ENCODE measurements around the gene LSR. TPM values are rescaled to one million over a fixed set of nuclear protein-coding genes. Genes with fewer than 3 reads are reported as not detected.
"Not testable (repeated sequence)": the region's sequence is repeated elsewhere in the genome, so short reads cannot be mapped to it uniquely, and the experiment has no call there.

LSR gene
- total RNA-seq, 3 donors from 2014 or later = 123 to 302 (median 289) TPM

DNA sequence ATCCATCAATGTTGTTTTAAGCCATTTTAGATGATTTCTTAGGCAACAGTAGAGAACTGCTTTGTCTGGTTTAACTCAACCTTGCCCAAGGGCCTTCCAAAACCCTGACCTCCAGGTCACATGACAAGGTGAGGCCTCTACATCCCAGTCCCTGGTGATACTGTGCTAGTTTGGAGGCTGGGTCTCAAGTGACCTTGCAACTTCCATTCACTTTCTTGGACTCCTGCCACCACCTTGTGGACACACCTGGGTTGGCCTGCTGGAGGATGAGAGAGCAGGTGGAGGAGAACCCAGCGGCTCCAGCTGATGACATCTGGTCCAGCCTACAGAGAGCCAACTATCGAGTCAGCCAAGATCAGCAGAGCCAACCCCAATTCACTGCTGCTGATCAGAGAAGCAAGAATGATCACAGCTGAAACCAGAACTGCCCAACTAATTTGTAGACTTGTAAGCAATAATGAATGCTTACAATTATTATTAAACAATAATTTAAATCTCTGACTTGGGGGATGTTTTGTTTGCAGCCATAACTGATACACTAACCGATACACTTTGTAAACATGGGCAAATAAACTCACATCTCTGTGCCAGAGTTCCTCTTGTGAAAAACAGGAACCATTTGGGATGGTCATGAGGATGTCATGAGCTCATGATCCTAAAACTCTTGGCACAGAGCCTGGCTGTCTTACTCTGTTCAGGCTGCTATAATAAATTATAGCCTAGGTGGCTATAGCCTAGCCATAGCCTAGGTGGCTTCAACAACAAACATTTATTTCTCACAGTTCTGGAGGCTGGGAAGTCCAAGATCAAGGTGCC, 31.8 kb upstream of the LSR start:
- TF ChIP-seq, protein P1, sequence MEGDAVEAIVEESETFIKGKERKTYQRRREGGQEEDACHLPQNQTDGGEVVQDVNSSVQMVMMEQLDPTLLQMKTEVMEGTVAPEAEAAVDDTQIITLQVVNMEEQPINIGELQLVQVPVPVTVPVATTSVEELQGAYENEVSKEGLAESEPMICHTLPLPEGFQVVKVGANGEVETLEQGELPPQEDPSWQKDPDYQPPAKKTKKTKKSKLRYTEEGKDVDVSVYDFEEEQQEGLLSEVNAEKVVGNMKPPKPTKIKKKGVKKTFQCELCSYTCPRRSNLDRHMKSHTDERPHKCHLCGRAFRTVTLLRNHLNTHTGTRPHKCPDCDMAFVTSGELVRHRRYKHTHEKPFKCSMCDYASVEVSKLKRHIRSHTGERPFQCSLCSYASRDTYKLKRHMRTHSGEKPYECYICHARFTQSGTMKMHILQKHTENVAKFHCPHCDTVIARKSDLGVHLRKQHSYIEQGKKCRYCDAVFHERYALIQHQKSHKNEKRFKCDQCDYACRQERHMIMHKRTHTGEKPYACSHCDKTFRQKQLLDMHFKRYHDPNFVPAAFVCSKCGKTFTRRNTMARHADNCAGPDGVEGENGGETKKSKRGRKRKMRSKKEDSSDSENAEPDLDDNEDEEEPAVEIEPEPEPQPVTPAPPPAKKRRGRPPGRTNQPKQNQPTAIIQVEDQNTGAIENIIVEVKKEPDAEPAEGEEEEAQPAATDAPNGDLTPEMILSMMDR (IDR thresholded peaks at IDR 0.05) = no peak
- DNase-seq = peak in 1 of 3 donors; percentile 54
- Histone ChIP-seq H3K36me3 (ENCODE audit: low read depth) (no peaks in the 10 kb centered on the region), H3K9me3 (peaks cover 5% of the 10 kb centered on the region), H3K4me3 (no peak overlapping the region), H3K4me1 (ENCODE audit: low read depth) (peaks cover 20% of the 10 kb centered on the region)
- intact Hi-C loops (cut with DNase I, micrococcal nuclease) = no loop called here
- peak; percentile 20 for ATAC-seq

GRCh38 chr19:35217649-35217990, 31.2 kb upstream of the LSR start:
- H3K4me1 ChIP-seq (ENCODE audit: low read depth) = peaks cover 17% of the 10 kb centered on the region

DNA sequence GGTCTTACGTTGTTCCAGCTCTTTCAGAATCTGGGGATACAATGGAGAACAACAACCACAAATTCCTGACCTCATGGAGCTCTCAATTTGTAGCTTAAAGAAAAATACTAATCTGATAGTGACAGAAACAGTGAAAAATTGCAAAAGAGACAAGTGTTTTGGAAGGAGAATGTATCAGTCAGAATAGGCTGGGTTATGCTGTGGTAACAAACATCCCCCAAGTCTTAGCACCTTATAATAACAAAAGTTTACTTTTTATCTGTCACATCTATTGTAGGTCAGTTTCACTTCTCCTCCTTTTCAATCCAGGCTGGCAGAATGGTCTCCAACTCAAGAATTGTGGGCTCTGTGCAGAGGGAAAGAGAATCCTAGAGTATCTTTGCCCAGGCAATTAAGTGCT, 29.8 kb upstream of the LSR start:
- peaks cover 5% of the 10 kb centered on the region for H3K4me1 ChIP-seq (ENCODE audit: low read depth)
- no peak for ATAC-seq
- no peaks in the 10 kb centered on the region for H3K36me3 ChIP-seq (ENCODE audit: low read depth)
- TF ChIP-seq, protein P1 (IDR thresholded peaks at IDR 0.05) = no peak
- no peak for DNase-seq
- intact Hi-C loops (cut with DNase I, micrococcal nuclease) = no loop called here
- peaks cover 5% of the 10 kb centered on the region for H3K9me3 ChIP-seq
- no peak overlapping the region for H3K4me3 ChIP-seq

More at GRCh38 chr19:35217649-35217990, 31.2 kb upstream of the LSR start:
- Histone ChIP-seq H3K9me3 (peaks cover 5% of the 10 kb centered on the region), H3K36me3 (ENCODE audit: low read depth) (no peaks in the 10 kb centered on the region), H3K4me3 (no peak overlapping the region)
- ATAC-seq (no peak), DNase-seq (no peak)
- intact Hi-C loops (cut with DNase I, micrococcal nuclease) = no loop called here
- TF ChIP-seq, protein P1 (IDR thresholded peaks at IDR 0.05) = no peak

DNA sequence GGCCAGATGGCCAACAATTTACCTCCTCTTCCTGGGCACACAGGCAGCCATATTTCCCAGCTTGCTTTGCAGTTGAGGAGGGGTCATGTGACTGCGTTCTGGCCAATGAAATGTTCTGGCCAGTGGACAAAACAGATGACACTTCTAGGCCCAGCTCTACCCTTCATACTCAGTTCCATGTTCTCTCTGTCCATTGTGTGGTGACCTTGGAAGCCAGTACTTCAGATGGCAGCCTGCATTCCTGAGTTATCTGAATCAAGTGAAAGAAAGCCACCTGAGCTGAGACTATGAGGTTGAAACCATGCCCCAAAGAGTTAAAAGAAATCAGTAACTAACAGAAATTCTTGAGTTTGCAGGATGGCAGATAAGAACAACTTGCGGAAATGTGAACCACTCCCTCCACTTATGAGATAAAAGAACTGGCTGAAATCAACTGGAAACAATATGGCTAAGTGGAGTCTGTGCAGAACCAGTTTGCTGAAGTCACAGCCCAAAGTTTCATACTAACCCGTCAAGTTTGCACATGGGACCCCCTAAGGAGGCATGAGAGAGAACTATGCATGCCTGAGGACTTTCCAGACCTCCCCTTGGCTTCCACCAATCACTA, 28.4 kb upstream of the LSR start:
- no peaks in the 10 kb centered on the region for H3K4me1 ChIP-seq (ENCODE audit: low read depth)
- H3K4me3 ChIP-seq = no peak overlapping the region
- DNase-seq (no peak), ATAC-seq (peak; percentile 58)
- TF ChIP-seq, protein P1 (IDR thresholded peaks at IDR 0.05) = no peak
- no peaks in the 10 kb centered on the region for H3K36me3 ChIP-seq (ENCODE audit: low read depth)
- intact Hi-C loops (cut with DNase I, micrococcal nuclease) = no loop called here
- H3K9me3 ChIP-seq = peaks cover 5% of the 10 kb centered on the region

- intact Hi-C loops (cut with DNase I, micrococcal nuclease); DNase-seq; H3K9me3 ChIP-seq; H3K4me3 ChIP-seq; ATAC-seq; H3K4me1 ChIP-seq (ENCODE audit: low read depth); H3K36me3 ChIP-seq (ENCODE audit: low read depth): not testable (repeated sequence)
Observed at GRCh38 chr19:35220973-35221590, 27.7 kb upstream of the LSR start.
